Dermis blood vessel endothelial cell (primary cell): ENCODE data around the gene IGSF3. TPM values are rescaled to one million over a fixed set of nuclear protein-coding genes. Genes with fewer than 3 reads are reported as not detected.

Experiments
- total RNA-seq: library from RNA; depleted of rRNA; stranded (reverse); fragments of >200 nt; gene quantifications from 2 replicates; pipeline ENCODE4 v1.2.3, GENCODE V29; 2014

The IGSF3 gene
- total RNA-seq, 1 donor from 2014 or later: 29.4 TPM

Other genes with a start within 250 kb of the IGSF3 start
- 15.5 and 17.9 TPM in 2 replicates for gene CD58, start 96.7 kb downstream of the IGSF3 start, total RNA-seq
- gene CD2, start 86.7 kb upstream of the IGSF3 start, total RNA-seq: not detected in 2 replicates
- gene PTGFRN, start 242.2 kb upstream of the IGSF3 start, total RNA-seq: 71.8 and 76.4 TPM in 2 replicates